Measurements from ENCODE around the gene MACROD1.

MACROD1 gene

GRCh38 chr11:64107303-64107702 lies 58.6 kb downstream of the MACROD1 start:
- TF ChIP-seq, protein P1, sequence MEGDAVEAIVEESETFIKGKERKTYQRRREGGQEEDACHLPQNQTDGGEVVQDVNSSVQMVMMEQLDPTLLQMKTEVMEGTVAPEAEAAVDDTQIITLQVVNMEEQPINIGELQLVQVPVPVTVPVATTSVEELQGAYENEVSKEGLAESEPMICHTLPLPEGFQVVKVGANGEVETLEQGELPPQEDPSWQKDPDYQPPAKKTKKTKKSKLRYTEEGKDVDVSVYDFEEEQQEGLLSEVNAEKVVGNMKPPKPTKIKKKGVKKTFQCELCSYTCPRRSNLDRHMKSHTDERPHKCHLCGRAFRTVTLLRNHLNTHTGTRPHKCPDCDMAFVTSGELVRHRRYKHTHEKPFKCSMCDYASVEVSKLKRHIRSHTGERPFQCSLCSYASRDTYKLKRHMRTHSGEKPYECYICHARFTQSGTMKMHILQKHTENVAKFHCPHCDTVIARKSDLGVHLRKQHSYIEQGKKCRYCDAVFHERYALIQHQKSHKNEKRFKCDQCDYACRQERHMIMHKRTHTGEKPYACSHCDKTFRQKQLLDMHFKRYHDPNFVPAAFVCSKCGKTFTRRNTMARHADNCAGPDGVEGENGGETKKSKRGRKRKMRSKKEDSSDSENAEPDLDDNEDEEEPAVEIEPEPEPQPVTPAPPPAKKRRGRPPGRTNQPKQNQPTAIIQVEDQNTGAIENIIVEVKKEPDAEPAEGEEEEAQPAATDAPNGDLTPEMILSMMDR (conservative IDR thresholded peaks at IDR 0.05; ENCODE audit: low read length) = no peak
- no peak overlapping the region for H3K4me3 ChIP-seq (ENCODE audit: low read length)
- DNase-seq (ENCODE audit: low read depth) = no peak

DNA sequence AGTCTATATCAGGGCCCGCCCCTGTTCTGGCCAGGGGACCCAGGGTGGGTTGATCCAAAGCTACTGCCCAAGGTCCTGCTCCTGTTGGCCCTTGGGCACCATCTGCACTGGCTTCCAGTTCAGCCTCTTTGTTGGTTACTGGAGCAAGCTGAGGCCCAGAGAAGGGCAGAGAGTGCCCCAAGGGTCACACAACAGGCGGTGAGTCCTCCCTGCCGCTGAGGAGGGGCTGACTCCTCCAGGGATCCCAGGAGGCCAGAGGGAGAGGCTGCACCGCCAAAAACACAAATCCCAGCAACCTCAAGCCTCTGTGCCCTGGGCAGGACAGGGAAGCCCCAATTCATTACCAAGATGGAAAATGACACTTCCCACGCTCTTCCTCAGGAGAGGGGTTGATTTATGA lies 61.3 kb downstream of the MACROD1 start:
- no peak overlapping the region for H3K4me3 ChIP-seq (ENCODE audit: low read length)
- TF ChIP-seq, protein P1 (conservative IDR thresholded peaks at IDR 0.05; ENCODE audit: low read length) = no peak
- no peak for DNase-seq (ENCODE audit: low read depth)

DNA sequence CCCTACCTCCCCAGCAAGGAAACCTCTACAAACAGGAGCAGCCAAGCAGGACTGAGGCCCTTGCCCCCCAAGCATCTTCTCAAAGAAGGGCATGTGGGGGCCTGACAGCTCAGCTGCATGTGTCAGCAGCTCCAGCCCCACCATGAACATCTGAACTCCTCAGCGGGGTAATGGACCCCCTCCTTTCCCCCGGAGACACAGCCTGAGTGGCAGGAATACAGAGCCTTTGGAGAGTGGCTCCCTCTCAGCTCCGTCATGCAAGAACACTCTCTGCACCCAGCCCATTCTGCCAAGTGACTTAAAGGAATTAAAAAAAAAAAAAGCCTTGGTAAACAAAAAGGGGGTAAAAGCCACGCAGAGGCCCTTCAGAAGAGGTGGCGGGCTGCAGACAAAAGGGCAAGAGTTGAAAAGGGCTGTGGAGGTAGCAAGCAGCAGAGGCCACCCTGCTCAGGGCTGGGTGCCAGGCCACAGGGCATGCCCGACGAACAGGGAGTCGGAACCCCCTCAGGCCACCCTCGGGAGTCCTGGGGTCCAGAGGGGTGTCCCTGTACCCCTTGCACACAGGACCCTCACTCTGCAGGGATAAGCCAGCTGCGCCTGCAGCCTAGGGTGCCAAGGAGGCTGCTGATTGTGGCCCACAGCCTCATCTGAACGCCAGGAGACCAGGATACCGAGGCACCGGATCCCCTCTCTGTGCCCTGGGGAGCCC lies 62.5 kb downstream of the MACROD1 start:
- DNase-seq (ENCODE audit: low read depth) = no peak
- no peak overlapping the region for H3K4me3 ChIP-seq (ENCODE audit: low read length)
- TF ChIP-seq, protein P1 (conservative IDR thresholded peaks at IDR 0.05; ENCODE audit: low read length) = no peak

GRCh38 chr11:64102005-64102738 lies 63.7 kb downstream of the MACROD1 start:
- H3K4me3 ChIP-seq (ENCODE audit: low read length) = no peak overlapping the region
- peak; percentile 34 for DNase-seq (ENCODE audit: low read depth)
- TF ChIP-seq, protein P1 (conservative IDR thresholded peaks at IDR 0.05; ENCODE audit: low read length) = no peak

DNA sequence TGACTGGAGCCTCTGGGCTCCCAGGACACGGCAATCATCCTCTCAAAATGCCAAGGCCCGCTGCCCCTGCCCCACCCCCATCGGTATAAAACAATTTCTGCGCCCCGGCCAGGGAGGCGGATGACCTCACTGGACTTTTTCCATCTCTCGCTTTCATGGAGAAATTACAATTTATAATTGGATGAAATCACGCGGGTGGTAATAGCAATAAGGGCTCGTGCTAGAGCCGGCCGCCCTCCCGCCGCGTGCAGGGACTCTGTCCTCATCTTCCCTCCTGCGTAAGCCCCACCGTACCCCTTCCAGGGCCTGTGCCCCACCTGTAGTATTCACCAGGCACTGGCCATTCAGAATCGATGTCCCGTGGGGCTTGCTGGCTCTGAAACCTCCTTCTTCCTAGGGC lies 64.5 kb downstream of the MACROD1 start:
- no peak overlapping the region; the same call in 1 of the 2 replicates for H3K4me3 ChIP-seq (ENCODE audit: low read length)
- TF ChIP-seq, protein P1 (conservative IDR thresholded peaks at IDR 0.05; ENCODE audit: low read length) = no peak
- peak; percentile 23 for DNase-seq (ENCODE audit: low read depth)

GRCh38 chr11:64100782-64101353 lies 65.0 kb downstream of the MACROD1 start:
- DNase-seq (ENCODE audit: low read depth) = no peak
- H3K4me3 ChIP-seq (ENCODE audit: low read length) = no peak overlapping the region
- TF ChIP-seq, protein P1 (conservative IDR thresholded peaks at IDR 0.05; ENCODE audit: low read length) = no peak
